Caco-2 (cell line): Measurements from ENCODE around the gene DUSP3. TPM values are rescaled to one million over a fixed set of nuclear protein-coding genes. Genes with fewer than 3 reads are reported as not detected.

ENCODE experiments used
- BruUV-seq: library from RNA; stranded (reverse); fragments of 400-500 nt; replicated peaks from 2 replicates; lab custom pipeline; 2021; lab: Mats Ljungman, UMichigan
- CTCF ChIA-PET: fragments of 300-600 bp; sonication (Branson Sonifier 250); formaldehyde crosslinking; loops from one replicate; lab custom pipeline; 2022; ENCODE audit warnings: antibody characterized with exemption; lab: Charles Lee
- POLR2A ChIA-PET: fragments of 300-600 bp; sonication (Branson Sonifier 250); formaldehyde crosslinking; loops from one replicate; lab custom pipeline; 2022; ENCODE audit warnings: antibody characterized with exemption; lab: Charles Lee
- DNase-seq, 2 experiments: peaks; one replicate each; pipeline versions ENCODE4 v3.0.0 to v3.0.0-alpha.2; 2020 to 2022
- H3K27me3 ChIP-seq: replicated peaks from 2 replicates; pipeline ENCODE4 v1.6.0; 2011; ENCODE audit warnings: low read length; ENCODE audit not compliant: control insufficient read depth, insufficient read depth
- H3K36me3 ChIP-seq: 2 replicates; pipeline ENCODE4 v1.5.1; 2011; ENCODE audit warnings: low read length; ENCODE audit not compliant: control insufficient read depth, insufficient read depth
- H3K4me1 ChIP-seq: fragments of 250-450 bp; sonication (Bioruptor Pico); 2 replicates; pipeline ENCODE4 v1.5.1; 2020; ENCODE audit warnings: mild to moderate bottlenecking
- H3K4me3 ChIP-seq: 2 replicates; pipeline ENCODE4 v1.5.1; 2011; ENCODE audit warnings: low read depth, mild to moderate bottlenecking, control low read depth, low read length
- H3K9me3 ChIP-seq: fragments of 250-450 bp; sonication (Bioruptor Pico); 2 replicates; pipeline ENCODE4 v1.5.1; 2020; ENCODE audit warnings: mild to moderate bottlenecking, moderate library complexity
- H3K27ac Mint-ChIP-seq: one replicate; pipeline ENCODE4 v1.8.0; 2022; ENCODE audit warnings: mixed read lengths; ENCODE audit not compliant: unreplicated experiment
- H3K27me3 Mint-ChIP-seq: one replicate; pipeline ENCODE4 v1.8.0; 2022; ENCODE audit warnings: mixed read lengths; ENCODE audit not compliant: insufficient read depth, unreplicated experiment
- H3K36me3 Mint-ChIP-seq: one replicate; pipeline ENCODE4 v1.8.0; 2022; ENCODE audit warnings: mild to moderate bottlenecking, mixed read lengths; ENCODE audit not compliant: insufficient read depth, unreplicated experiment
- H3K4me1 Mint-ChIP-seq: one replicate; pipeline ENCODE4 v1.8.0; 2022; ENCODE audit warnings: low read depth, mixed read lengths; ENCODE audit not compliant: unreplicated experiment
- H3K4me3 Mint-ChIP-seq: one replicate; pipeline ENCODE4 v1.8.0; 2022; ENCODE audit warnings: mild to moderate bottlenecking, moderate library complexity, mixed read lengths; ENCODE audit not compliant: unreplicated experiment
- H3K9me3 Mint-ChIP-seq: one replicate; pipeline ENCODE4 v1.8.0; 2022; ENCODE audit warnings: mixed read lengths; ENCODE audit not compliant: unreplicated experiment
- intact Hi-C: fragments of 100-400 bp; cut with micrococcal nuclease; formaldehyde crosslinking; loops from one replicate; pipeline ENCODE4 v1.10.0; 2022; ENCODE audit not compliant: unreplicated experiment
- total RNA-seq: library from RNA; stranded (reverse); gene quantifications from 2 replicates; pipeline ENCODE4 v1.2.3, GENCODE V29; 2022
- TF ChIP-seq, protein P1 (sequence below), 2 experiments: fragments of 200-600 bp in 1 of 2; IDR thresholded peaks; 1 replicate in 1 of 2; 2 replicates in 1 of 2; pipeline versions ENCODE4 v1.5.1 to v1.8.0; 2011 to 2022; ENCODE audit warnings: antibody characterized with exemption in 1 of 2, control low read depth in 1 of 2, inconsistent platforms in 1 of 2, low read depth in 1 of 2, low read length in 1 of 2, mild to moderate bottlenecking in 1 of 2, moderate library complexity in 1 of 2; ENCODE audit not compliant: insufficient read depth in 1 of 2, severe bottlenecking in 1 of 2, unreplicated experiment in 1 of 2

Gene DUSP3
- total RNA-seq, 1 experiment from 2014 or later, result 86.3 TPM

DNA sequence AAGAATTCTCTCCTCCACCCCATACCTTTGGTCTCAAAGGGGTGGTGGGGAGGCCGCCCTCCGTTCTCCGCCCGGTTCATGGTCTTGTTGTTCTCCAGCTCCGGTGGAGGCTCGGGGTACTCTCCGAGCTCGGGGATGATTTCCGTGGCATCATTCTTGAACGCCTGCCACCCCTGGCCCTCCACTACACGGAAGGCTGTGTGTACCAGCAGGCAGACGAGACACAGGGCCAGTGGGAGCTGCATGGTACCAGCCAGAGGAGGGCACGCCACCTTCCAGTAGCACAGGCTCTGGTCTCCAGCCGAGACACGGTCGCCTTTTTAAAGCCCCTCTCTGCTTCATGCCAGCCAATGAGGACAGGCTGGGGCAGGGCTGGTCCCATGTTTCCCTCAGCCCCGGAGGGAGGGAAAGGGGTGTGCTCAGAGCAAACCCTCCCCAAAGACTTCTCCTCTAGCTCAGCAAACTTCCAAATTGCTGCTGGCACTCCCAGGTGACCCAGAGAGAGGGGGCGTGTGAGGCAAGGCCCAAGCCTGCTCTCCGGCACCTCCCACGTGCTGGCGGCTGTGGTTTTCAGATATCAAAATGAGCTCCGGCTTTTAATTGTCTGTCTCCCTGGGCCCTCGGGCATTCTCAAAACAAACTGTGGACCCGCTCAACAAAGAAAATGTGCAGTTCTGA, 20.1 kb downstream of the DUSP3 start, which contains the start of gene SOST:
SOST (minus strand) TSS at position 295 of the 678 bp plus-strand sequence; CDS start at position 245, 50 bp downstream.
- Histone ChIP-seq H3K4me3 (no peak within 1 kb of the TSS), H3K27me3 (no peaks in the 10 kb centered on the region), H3K36me3 (no peaks in the 10 kb centered on the region), H3K4me1 (no peaks in the 10 kb centered on the region), H3K9me3 (no peaks in the 10 kb centered on the region)
- BruUV-seq, result no TSS peak
- intact Hi-C loops, result no loop called here
- ChIA-PET CTCF (interaction anchor here (0.9 to 6.2 kb wide), 5 partner anchors 45 to 185 kb away, joined by 3 to 65 read pairs (median 7); no protein-coding TSS in a partner anchor), POLR2A (no interaction called here)
- no peak within 1 kb of the TSS for H3K27ac Mint-ChIP-seq
- TF ChIP-seq, protein P1, sequence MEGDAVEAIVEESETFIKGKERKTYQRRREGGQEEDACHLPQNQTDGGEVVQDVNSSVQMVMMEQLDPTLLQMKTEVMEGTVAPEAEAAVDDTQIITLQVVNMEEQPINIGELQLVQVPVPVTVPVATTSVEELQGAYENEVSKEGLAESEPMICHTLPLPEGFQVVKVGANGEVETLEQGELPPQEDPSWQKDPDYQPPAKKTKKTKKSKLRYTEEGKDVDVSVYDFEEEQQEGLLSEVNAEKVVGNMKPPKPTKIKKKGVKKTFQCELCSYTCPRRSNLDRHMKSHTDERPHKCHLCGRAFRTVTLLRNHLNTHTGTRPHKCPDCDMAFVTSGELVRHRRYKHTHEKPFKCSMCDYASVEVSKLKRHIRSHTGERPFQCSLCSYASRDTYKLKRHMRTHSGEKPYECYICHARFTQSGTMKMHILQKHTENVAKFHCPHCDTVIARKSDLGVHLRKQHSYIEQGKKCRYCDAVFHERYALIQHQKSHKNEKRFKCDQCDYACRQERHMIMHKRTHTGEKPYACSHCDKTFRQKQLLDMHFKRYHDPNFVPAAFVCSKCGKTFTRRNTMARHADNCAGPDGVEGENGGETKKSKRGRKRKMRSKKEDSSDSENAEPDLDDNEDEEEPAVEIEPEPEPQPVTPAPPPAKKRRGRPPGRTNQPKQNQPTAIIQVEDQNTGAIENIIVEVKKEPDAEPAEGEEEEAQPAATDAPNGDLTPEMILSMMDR (IDR thresholded peaks at IDR 0.05; ENCODE audit: insufficient read depth in 1 of 2, low read depth in 1 of 2, low read length in 1 of 2, severe bottlenecking in 1 of 2, unreplicated experiment in 1 of 2), result no peak
- no peak within 1 kb of the TSS for H3K4me3 Mint-ChIP-seq
- H3K4me1 Mint-ChIP-seq, result peaks cover 9% of the 10 kb centered on the region
- no peaks in the 10 kb centered on the region for H3K9me3 Mint-ChIP-seq
- no peak for DNase-seq
- H3K36me3 Mint-ChIP-seq, result peaks cover 6% of the 10 kb centered on the region
- no peaks in the 10 kb centered on the region for H3K27me3 Mint-ChIP-seq

DNA sequence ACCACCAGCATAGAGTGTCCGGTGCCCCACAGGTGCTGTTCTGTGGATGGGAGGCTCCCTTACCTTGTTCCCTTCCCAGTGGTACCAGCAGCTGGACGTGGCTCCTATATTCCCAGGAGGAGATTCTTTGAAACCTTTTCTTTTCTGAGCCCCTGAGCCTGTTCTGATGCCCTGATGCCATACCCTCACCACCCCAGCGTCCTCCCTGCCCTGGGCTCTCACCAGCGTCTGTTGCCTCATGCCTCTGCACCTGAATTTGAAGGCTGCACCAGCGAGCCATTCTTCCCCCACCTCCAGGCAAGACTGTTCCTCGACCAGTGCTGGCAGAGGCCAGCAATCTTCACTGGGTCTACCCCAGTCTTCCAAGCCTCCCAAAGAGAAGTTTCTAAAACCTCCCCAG, 20.7 kb downstream of the DUSP3 start:
- Mint-ChIP-seq H3K27ac (no peak overlapping the region), H3K27me3 (no peaks in the 10 kb centered on the region), H3K9me3 (no peaks in the 10 kb centered on the region), H3K4me1 (peaks cover 9% of the 10 kb centered on the region), H3K36me3 (peaks cover 6% of the 10 kb centered on the region), H3K4me3 (no peak overlapping the region)
- CTCF ChIA-PET, result interaction anchor here (6.2 kb wide), 1 partner anchor 64 kb away, joined by 65 read pairs; no protein-coding TSS in a partner anchor
- H3K36me3 ChIP-seq, result no peaks in the 10 kb centered on the region
- DNase-seq, result no peak
- no peak overlapping the region for H3K4me3 ChIP-seq
- H3K9me3 ChIP-seq, result no peaks in the 10 kb centered on the region
- TF ChIP-seq, protein P1 (IDR thresholded peaks at IDR 0.05; ENCODE audit: insufficient read depth in 1 of 2, low read depth in 1 of 2, low read length in 1 of 2, severe bottlenecking in 1 of 2, unreplicated experiment in 1 of 2), result no peak
- no peaks in the 10 kb centered on the region for H3K4me1 ChIP-seq
- intact Hi-C loops, result no loop called here
- BruUV-seq, result no TSS peak
- POLR2A ChIA-PET, result no interaction called here
- no peaks in the 10 kb centered on the region for H3K27me3 ChIP-seq

DNA sequence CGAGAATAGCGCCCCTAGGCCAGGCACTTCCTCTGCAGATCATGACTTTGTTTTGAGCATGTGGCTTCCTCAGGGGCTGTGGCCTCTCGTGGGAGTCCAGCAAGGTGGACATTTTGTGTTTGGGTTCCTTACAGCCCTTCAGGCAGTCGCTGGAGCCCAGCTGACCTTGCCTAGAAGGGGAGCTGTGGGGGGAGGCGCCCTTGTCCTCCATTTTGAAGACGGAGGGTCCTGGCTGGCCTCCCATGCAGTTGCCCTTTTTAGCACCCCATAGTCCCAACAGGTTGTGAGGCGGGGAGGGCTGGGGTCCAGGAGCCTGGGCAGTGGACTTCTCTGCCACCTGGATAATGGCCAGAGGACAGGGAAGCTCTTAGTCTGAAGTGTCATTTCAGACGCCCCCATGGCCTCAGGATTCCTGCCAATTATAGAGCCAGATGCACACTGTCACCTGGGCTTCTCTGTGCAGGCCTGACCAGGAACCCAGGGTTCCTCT, 21.6 kb downstream of the DUSP3 start:
- H3K36me3 Mint-ChIP-seq, result peaks cover 6% of the 10 kb centered on the region
- intact Hi-C loops, result no loop called here
- Histone ChIP-seq H3K27me3 (no peaks in the 10 kb centered on the region), H3K4me1 (no peaks in the 10 kb centered on the region), H3K4me3 (no peak overlapping the region), H3K36me3 (no peaks in the 10 kb centered on the region), H3K9me3 (no peaks in the 10 kb centered on the region)
- peaks cover 9% of the 10 kb centered on the region for H3K4me1 Mint-ChIP-seq
- BruUV-seq, result no TSS peak
- CTCF ChIA-PET, result interaction anchor here (0.6 to 6.2 kb wide), 2 partner anchors 63 to 194 kb away, joined by 3 to 65 read pairs; no protein-coding TSS in a partner anchor
- DNase-seq, result no peak
- no peak overlapping the region for H3K4me3 Mint-ChIP-seq
- POLR2A ChIA-PET, result no interaction called here
- H3K9me3 Mint-ChIP-seq, result no peaks in the 10 kb centered on the region
- TF ChIP-seq, protein P1 (IDR thresholded peaks at IDR 0.05; ENCODE audit: insufficient read depth in 1 of 2, low read depth in 1 of 2, low read length in 1 of 2, severe bottlenecking in 1 of 2, unreplicated experiment in 1 of 2), result no peak
- no peak overlapping the region for H3K27ac Mint-ChIP-seq
- H3K27me3 Mint-ChIP-seq, result no peaks in the 10 kb centered on the region
